GM12874 (cell line): ENCODE data around the gene C1QTNF3.

ENCODE experiments used
- CTCF ChIP-seq: IDR thresholded peaks from 2 replicates; pipeline ENCODE4 v1.5.1; 2011; ENCODE audit warnings: low read depth, mild to moderate bottlenecking, control low read depth, low read length, moderate library complexity; ENCODE audit not compliant: insufficient read depth

Gene C1QTNF3

GRCh38 chr5:33985447-33985846, 57.6 kb downstream of the C1QTNF3 start:
- no peak for TF ChIP-seq CTCF

GRCh38 chr5:33984671-33985124, 58.3 kb downstream of the C1QTNF3 start, which contains the start of gene SLC45A2:
SLC45A2 (minus strand) TSS chr5:33984693; CDS start chr5:33984583, 110 bp downstream.
- no peak for TF ChIP-seq CTCF

GRCh38 chr5:33984178-33984577, 58.8 kb downstream of the C1QTNF3 start:
- TF ChIP-seq CTCF, result no peak

GRCh38 chr5:33981408-33982162, 61.4 kb downstream of the C1QTNF3 start:
- no peak for TF ChIP-seq CTCF

GRCh38 chr5:33980030-33980429, 63.0 kb downstream of the C1QTNF3 start:
- TF ChIP-seq CTCF, result no peak

GRCh38 chr5:33978306-33978705, 64.7 kb downstream of the C1QTNF3 start:
- no peak for TF ChIP-seq CTCF

- no peak for TF ChIP-seq CTCF
These were observed 66.7 kb downstream of the C1QTNF3 start for GRCh38 chr5:33976307-33976706.

GRCh38 chr5:33975852-33976251, 67.2 kb downstream of the C1QTNF3 start:
- no peak for TF ChIP-seq CTCF
